Ramos (cell line): ENCODE results near the gene PLCB1.

Experiments
- in situ Hi-C: fragments of 300-500 bp; cut with MboI; formaldehyde crosslinking; loops from one replicate; pipeline ENCODE4 v1.14.3; 2022; ENCODE audit warnings: low sequenced_read_pairs; ENCODE audit not compliant: unreplicated experiment

PLCB1 gene

GRCh38 chr20:8229090-8229489 is 97.0 kb downstream of the PLCB1 start:
- in situ Hi-C loops = no loop called here

- in situ Hi-C loops = no loop called here
These were observed 99.0 kb downstream of the PLCB1 start for GRCh38 chr20:8231038-8231437.

DNA sequence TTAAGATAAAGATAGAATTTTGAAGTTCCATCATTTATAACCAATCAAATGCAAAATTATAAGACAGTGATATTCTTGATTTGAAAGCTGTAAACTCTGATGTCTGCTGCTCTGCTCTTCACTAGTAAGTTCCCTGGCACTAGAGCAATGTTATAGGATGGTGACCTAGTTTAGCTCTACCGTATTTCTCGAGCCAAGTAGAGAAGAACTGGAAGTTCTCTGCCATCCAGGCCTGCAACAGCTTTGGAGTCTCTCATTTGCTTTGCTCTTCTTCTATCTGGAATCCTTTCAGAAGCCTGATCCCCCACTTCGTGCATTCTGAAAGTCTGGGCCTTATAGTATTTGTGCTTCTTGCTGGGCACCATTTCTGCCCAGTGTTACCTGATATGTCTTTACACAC is 100.3 kb downstream of the PLCB1 start:
- in situ Hi-C loops = no loop called here

DNA sequence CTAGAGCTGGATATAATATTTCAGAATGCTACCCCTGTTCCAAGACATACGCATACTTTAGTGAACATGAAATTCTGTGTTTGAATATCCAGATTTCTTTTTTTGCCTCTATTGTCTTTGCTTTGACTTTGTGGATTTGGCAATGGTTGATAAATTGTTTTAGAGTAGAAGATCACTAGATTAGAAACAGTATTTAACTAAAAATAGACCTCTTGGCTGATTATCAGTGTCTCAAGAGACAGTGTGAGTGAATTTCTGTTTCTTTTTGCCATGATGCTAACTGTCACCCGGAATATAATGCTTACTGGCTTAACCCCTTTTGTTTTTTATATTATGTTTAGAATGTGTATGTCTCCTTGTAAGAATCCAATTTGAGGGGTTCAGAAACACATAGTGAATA is 102.5 kb downstream of the PLCB1 start:
- in situ Hi-C loops = no loop called here

GRCh38 chr20:8242066-8242465 is 110.0 kb downstream of the PLCB1 start:
- in situ Hi-C loops = no loop called here

- in situ Hi-C loops = no loop called here
These were observed 111.0 kb downstream of the PLCB1 start for GRCh38 chr20:8242827-8243724.

GRCh38 chr20:8244637-8245036 is 112.6 kb downstream of the PLCB1 start:
- in situ Hi-C loops = no loop called here

DNA sequence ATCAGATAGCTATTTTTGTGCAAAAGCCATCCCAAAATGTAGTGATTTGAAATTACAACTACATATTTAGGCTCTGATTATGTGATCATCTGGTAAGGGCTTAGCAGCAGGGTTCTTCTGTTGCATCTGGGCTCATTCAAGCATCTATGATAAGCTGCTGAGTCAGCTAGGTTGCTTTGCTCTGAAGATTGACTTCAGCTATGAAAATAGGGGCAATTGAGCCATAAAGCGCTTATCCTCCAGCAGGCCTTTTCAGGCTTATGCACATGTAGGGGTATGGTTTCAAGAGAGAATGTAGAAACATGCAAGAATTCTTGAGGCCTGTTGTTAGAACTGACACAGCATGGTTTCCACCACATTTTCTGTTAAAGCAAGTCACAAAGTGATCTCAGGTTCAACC is 114.1 kb downstream of the PLCB1 start:
- in situ Hi-C loops = no loop called here

GRCh38 chr20:8246716-8247115 is 114.7 kb downstream of the PLCB1 start:
- in situ Hi-C loops = no loop called here

DNA sequence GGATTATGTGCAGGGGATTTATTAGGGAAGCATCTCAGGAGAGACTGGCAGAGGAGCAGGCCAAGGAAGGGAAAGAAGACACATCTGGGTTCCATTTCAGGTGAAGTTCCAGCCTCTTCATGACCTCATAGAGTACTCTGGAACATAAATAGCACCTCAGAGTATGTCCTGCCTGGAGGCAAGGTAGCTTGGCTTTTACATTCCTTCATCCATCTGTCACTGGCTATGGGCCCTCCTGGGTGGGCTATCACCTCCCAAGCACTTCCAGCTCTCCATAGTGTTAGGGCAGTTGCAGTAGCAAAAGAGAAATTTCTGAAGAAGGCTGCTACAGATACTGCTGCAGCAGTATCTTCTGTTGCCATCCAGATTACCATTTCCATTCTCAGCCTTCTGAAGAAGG is 116.0 kb downstream of the PLCB1 start:
- in situ Hi-C loops = no loop called here

DNA sequence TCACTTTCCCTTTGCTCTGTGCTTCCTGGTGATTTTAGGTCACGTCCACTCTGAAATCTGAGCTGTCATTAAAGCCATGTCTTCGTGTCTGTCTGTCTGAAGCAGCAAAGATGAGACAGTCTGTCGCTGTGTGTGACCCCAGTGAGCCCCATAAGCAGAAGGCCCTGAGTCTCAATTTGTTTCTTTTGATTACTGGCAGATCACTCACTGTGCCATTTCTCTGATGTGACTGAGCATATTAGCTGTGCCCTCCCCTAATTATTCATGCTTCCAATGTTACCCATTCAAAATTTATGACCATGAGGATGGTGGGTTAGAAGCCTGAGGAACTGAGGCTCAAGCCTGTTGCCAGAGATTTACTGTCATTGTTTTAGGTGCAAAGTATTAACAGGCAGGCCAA is 117.6 kb downstream of the PLCB1 start:
- in situ Hi-C loops = no loop called here

- in situ Hi-C loops = no loop called here
These were observed 118.6 kb downstream of the PLCB1 start for GRCh38 chr20:8250539-8251200.

- in situ Hi-C loops = no loop called here
These were observed 119.1 kb downstream of the PLCB1 start for GRCh38 chr20:8251201-8251575.

GRCh38 chr20:8254911-8255582 is 123.0 kb downstream of the PLCB1 start:
- in situ Hi-C loops = no loop called here

- in situ Hi-C loops = no loop called here
These were observed 124.0 kb downstream of the PLCB1 start for GRCh38 chr20:8255945-8256632.

GRCh38 chr20:8260837-8261251 is 128.8 kb downstream of the PLCB1 start:
- in situ Hi-C loops = no loop called here

DNA sequence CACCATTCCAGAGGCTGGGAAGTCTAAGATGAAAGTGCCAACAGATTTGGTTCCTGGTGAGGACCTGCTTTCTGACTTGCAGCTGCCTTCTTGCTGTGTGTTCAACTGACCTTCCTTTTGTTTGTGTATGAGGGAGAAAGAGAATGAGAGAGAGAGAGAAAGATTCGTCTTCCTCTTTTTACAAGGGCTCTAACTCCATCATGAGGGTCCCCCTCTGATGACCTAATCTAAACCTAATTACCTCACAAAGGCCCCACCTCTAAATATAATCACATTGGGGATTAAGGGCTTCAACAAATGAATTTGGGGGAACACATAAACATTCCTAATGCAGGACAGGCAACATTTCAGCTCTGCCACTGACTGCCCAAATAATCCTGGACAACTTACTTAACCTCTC is 130.7 kb downstream of the PLCB1 start:
- in situ Hi-C loops = no loop called here

GRCh38 chr20:8265588-8265987 is 133.5 kb downstream of the PLCB1 start:
- in situ Hi-C loops = no loop called here

DNA sequence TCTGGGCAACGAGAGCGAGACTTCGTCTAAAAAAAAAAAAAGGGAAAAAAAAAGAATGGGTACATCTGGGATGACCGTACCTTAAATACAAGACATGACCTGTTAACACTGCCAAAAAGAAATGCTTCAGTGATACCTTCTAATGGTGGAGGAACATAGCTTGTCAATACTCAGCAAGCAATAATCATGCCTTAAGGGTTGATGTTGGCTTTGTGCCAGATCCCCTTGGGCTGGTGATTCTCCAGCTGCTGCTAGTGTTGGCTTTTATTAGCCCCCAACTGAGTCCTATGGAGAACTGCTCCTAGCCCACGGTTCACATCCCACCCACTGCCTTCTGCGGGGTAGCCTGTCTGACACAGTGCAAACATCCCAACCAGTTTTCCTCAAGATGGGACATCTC is 134.9 kb downstream of the PLCB1 start:
- in situ Hi-C loops = no loop called here

GRCh38 chr20:8271727-8272126 is 139.7 kb downstream of the PLCB1 start:
- in situ Hi-C loops = no loop called here

DNA sequence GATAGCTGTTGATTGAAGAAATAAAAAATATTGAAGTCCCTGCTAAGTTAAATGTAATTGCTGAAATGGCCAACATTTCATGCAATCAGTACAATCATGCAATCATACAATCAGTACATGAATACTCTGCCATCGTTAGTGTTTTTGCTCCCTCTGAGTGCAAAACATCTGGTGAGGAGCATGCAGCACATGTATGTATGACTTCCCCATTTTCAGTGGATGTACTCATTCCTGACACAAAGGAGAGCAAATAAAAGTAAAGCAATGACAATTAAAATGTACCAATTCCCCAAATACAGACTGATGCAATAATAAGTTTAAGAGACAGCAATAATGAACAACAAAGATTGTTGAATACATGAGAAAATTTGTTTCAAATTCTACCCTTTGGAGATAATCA is 140.7 kb downstream of the PLCB1 start:
- in situ Hi-C loops = no loop called here
